Stomach smooth muscle (tissue), 2 donors: ENCODE data around the gene PDZK1IP1.
"Not testable (repeated sequence)": the region's sequence is repeated elsewhere in the genome, so short reads cannot be mapped to it uniquely, and the experiment has no call there.

Source experiments
- H3K27ac ChIP-seq: one replicate; pipeline ENCODE4 v1.7.0; 2013; ENCODE audit warnings: mild to moderate bottlenecking, low read length, inconsistent platforms
- H3K27me3 ChIP-seq, 2 donors: one replicate each; pipeline ENCODE4 v1.7.0; 2013; ENCODE audit warnings: low read length in 2 of 2; ENCODE audit not compliant: insufficient read depth in 2 of 2, control insufficient read depth in 1 of 2
- H3K36me3 ChIP-seq, 2 donors: one replicate each; pipeline ENCODE4 v1.7.0; 2013; ENCODE audit warnings: low read length in 2 of 2; ENCODE audit not compliant: control insufficient read depth in 2 of 2, insufficient read depth in 2 of 2
- H3K4me1 ChIP-seq: one replicate; pipeline ENCODE4 v1.7.0; 2013; ENCODE audit warnings: low read length; ENCODE audit not compliant: control insufficient read depth, insufficient read depth
- H3K4me3 ChIP-seq, 2 donors: one replicate each; pipeline ENCODE4 v1.7.0; 2013; ENCODE audit warnings: low read length in 2 of 2
- H3K9ac ChIP-seq, 2 donors: one replicate each; pipeline ENCODE4 v1.7.0; 2013; ENCODE audit warnings: low read length in 2 of 2, mild to moderate bottlenecking in 1 of 2
- H3K9me3 ChIP-seq, 2 donors: one replicate each; pipeline ENCODE4 v1.7.0; 2013; ENCODE audit warnings: low read length in 2 of 2; ENCODE audit not compliant: control insufficient read depth in 2 of 2
- donor health status: healthy.
- donor health status: Pancreatic carcinoma.

Gene PDZK1IP1

DNA sequence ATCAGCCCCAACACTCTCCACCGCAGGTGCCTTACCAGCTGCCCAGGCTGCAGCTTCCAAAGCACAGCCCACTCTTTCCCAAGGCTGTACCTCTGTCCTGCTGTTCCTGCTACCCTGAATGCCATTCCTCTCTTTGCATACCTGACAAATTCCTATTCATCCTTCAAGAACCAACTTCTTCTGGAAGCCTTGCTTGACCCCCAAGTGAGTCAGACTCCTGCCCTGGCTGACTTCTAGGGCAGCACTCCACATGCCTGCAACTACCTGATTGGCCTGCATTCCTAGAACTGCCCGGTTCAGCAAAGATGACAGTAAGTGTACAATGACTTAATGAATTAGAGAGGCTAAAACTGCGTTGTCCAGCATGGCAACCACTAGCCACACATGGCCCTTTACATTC is 20.8 kb upstream of the PDZK1IP1 start:
- Histone ChIP-seq H3K27ac (no peak overlapping the region), H3K4me1 (peaks cover 3% of the 10 kb centered on the region), H3K27me3 (peaks cover 5 to 26% of the 10 kb centered on the region in 2 donors), H3K9me3 (no peaks in the 10 kb centered on the region), H3K9ac (no peak overlapping the region), H3K4me3 (no peak overlapping the region), H3K36me3 (no peaks in the 10 kb centered on the region)

DNA sequence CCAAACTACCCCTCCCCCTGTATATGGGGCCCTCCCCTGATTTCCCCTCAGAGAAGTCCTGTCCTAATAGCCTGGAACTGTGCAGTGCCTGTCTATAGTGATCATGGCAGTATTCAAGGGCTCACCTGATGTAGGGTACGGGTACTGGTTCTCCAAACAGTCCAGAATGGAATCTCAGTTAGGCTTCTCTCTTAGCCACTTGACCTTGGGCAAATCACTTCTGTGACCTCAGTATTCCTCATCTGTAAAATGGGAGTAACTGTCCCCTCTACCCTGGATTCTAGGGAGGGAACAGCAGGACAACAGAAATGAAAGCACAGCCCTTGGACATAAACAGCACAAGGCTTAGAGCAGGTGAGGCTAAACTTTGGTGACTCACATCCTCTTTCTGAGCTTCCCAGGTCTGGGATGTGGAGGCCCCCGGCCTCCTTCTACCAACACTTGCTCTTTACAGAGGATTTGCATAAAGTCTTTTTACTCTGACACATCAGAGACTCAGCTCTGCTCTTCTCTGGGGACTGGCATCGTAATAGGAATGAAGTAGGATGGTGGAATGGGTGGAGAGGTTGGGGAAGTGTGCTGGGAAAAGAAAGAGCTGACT is 20.0 kb upstream of the PDZK1IP1 start:
- H3K27ac ChIP-seq, result no peak overlapping the region
- no peak overlapping the region for H3K4me3 ChIP-seq
- no peaks in the 10 kb centered on the region for H3K9me3 ChIP-seq
- H3K9ac ChIP-seq, result no peak overlapping the region
- H3K4me1 ChIP-seq, result peaks cover 3% of the 10 kb centered on the region
- peaks cover 5 to 24% of the 10 kb centered on the region in 2 donors for H3K27me3 ChIP-seq
- H3K36me3 ChIP-seq, result no peaks in the 10 kb centered on the region

DNA sequence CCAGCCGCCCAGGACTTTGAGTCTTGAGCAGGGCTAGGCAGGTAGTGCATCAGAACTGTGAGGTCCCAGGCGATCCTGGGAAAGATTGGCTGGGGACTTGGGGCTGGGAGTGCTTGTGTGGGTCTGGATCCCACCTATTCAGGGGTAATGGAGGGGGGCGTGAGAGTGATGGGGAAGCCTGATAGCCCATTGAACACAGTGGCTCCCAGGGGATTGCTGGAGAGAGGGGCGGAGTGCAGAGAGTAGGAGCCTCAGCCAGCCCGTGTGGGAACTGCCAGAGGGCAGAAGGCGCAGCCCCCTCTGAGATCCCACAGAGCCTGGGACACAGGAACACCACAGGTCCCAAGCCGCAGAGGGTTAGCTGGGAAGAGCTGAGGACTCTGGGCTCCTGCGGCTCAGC is 19.3 kb upstream of the PDZK1IP1 start:
- Histone ChIP-seq H3K9me3 (no peaks in the 10 kb centered on the region), H3K27me3 (peaks cover 5 to 20% of the 10 kb centered on the region in 2 donors), H3K36me3 (no peaks in the 10 kb centered on the region), H3K27ac (no peak overlapping the region), H3K4me3 (no peak overlapping the region), H3K4me1 (peaks cover 3% of the 10 kb centered on the region), H3K9ac (no peak overlapping the region)

DNA sequence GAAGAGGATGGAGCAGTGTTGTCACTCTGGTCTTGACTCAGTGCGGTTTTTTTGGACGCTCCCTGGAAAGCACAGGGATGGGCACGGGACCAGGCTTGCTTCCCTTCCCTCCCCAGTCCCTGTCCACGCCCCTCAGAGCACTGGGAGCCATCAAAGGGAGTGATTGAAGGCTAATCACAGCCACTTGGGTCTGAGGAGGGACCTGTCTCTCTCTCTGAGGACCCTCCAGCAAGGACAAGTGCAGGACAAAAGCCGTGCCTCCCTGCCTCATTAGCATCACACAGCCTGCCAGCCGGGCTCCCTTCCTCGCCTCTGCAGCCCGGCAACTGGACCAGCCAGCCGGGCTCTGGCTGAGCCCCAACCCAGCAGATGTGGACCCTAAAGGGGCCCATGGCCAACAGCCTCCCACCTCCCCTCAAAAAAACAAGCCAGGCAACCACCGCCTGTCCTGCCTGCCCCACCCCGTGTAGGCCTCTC is 18.6 kb upstream of the PDZK1IP1 start:
- Histone ChIP-seq H3K27me3 (peaks cover 5 to 19% of the 10 kb centered on the region in 2 donors), H3K36me3 (no peaks in the 10 kb centered on the region), H3K27ac (no peak overlapping the region), H3K9ac (no peak overlapping the region), H3K4me3 (no peak overlapping the region), H3K4me1 (peaks cover 3% of the 10 kb centered on the region), H3K9me3 (no peaks in the 10 kb centered on the region)

DNA sequence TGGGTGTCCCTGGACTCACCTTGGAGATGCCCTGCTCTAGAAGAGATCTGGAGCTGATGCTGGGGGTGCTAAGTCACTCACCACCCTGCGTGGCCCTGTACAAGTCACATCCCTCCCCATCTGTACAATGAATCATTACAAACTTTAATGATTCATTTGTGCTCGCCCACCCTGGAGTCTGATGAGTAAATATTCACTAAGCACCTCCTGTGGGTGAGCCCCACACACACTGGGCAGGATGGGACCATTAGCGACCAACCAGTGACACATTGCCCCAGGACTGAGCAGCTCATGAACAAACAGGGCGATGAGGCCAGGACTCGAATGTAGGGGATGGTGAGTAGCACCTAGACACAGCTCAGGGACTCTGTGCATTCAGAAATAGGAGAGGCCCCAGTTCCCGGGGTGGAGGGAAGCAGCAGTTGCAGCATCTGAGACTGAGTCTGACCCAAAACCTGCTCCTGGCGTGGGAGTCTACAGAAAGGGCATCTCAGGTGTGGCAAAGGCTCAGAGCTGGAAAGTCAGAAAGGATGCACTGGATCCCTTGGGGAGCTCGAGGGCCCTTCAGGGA is 18.1 kb upstream of the PDZK1IP1 start:
- Histone ChIP-seq H3K36me3 (no peaks in the 10 kb centered on the region), H3K27me3 (peaks cover 5 to 19% of the 10 kb centered on the region in 2 donors), H3K27ac (no peak overlapping the region), H3K9ac (no peak overlapping the region), H3K4me3 (no peak overlapping the region), H3K9me3 (no peaks in the 10 kb centered on the region), H3K4me1 (peaks cover 3% of the 10 kb centered on the region)

DNA sequence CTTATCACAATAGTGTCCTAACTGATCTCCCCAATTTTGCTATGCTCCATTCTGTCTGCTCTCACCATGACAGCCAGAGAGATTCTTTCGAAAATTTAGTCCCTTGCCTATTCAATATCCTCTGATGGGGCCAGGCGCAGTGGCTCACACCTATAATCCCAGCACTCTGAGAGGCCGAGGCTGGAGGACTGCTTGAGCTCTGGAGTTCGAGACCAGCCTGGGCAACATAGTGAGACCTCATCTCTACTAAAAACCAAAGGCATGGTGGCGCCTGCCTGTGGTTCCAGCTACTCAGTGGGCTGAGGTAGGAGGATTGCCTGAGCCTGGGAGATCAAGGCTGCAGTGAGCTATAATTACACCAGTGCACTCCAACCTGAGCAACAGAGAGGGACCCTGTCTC is 16.1 kb upstream of the PDZK1IP1 start:
- Histone ChIP-seq H3K4me3 (no peak overlapping the region), H3K27ac (no peak overlapping the region), H3K9me3 (no peaks in the 10 kb centered on the region), H3K4me1 (no peaks in the 10 kb centered on the region), H3K36me3 (no peaks in the 10 kb centered on the region), H3K9ac (no peak overlapping the region), H3K27me3 (peaks cover 5 to 15% of the 10 kb centered on the region in 2 donors)

DNA sequence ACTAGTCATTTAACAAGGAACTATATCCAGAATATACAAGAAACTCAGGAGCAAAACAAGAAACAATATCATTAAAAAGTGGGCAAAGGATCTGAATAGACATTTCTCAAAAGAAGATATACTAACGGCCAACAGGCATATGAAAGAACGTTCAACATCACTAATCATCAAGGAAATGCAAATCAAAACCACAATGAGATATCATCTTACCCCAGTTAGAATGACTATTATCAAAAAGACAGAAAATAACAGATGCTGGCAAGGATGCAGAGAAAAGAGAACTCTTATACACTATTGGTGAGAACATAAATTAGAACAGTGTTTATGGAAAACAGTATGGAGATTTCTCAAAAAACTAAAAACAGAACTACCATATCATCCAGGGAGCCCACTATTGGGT is 13.7 kb upstream of the PDZK1IP1 start:
- not testable (repeated sequence) for H3K36me3 ChIP-seq, H3K27me3 ChIP-seq, H3K4me3 ChIP-seq, H3K4me1 ChIP-seq, H3K27ac ChIP-seq, H3K9me3 ChIP-seq, H3K9ac ChIP-seq

DNA sequence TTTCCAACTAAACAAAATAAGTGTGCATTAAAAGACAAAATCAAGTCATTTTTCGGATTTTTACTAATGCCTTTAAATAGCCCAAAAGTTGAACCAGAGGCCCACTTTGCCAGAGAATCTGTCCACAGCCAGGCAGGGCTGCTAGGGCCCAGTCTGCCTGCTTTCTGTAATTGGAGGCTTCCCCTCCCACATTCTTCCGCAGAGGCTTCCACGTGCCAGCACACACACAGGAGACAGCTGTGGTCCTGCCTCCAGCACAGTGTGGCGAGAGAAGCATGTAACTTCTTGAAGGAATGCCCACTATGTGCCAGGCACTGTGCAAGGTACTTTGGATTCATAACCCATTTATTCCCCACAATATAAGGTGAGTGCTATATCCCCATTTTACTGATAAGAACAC is 11.3 kb upstream of the PDZK1IP1 start:
- H3K4me1 ChIP-seq, result no peaks in the 10 kb centered on the region
- H3K4me3 ChIP-seq, result no peak overlapping the region
- H3K36me3 ChIP-seq, result no peaks in the 10 kb centered on the region
- no peaks in the 10 kb centered on the region for H3K9me3 ChIP-seq
- no peak overlapping the region for H3K9ac ChIP-seq
- peaks cover 3 to 19% of the 10 kb centered on the region in 2 donors for H3K27me3 ChIP-seq
- no peak overlapping the region for H3K27ac ChIP-seq

DNA sequence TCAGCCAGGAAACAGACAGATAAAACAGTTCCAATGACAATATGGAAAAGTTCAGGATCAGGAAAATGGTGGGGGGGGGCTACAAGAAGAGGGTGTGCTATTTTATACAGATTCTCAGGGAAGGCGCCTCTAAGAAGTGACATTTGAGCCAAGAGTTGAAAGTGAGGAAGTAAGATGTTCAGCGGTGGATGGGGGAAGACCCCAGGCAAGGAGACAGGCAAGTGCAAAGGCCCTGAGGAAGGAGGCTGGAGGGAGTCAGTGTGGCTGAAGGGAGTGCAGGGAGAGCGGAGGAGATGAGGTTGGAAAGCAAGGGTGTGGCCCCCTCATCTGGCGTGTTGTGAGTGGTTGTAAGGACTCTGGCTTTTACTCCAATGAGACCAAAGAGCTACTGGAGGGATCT is 8.4 kb upstream of the PDZK1IP1 start:
- H3K9ac ChIP-seq, result no peak overlapping the region
- no peaks in the 10 kb centered on the region for H3K36me3 ChIP-seq
- no peaks in the 10 kb centered on the region for H3K4me1 ChIP-seq
- peaks cover 9 to 21% of the 10 kb centered on the region in 2 donors for H3K27me3 ChIP-seq
- H3K4me3 ChIP-seq, result no peak overlapping the region
- no peaks in the 10 kb centered on the region for H3K9me3 ChIP-seq
- no peak overlapping the region for H3K27ac ChIP-seq

DNA sequence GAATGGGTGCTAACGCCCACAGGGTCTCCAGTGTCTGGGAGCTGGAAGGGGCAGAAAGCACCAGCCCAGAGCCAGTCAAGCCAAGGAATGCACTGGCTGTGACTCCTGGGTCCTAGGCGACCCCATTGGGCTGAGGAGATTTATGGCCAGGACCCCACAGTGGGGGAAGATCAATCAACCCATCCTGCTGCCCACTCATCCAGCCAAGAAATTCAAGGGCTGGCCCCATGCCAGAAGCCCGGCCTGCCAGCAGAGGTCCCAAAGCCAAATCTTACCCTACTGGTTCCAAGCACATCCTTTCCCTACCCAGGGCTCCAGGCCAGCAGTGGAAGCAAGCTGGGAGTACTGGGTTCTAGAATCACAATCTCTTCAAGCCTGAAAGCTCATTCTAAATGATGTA is 6.8 kb upstream of the PDZK1IP1 start:
- Histone ChIP-seq H3K4me3 (no peak overlapping the region), H3K9ac (no peak overlapping the region), H3K27me3 (peaks cover 9 to 21% of the 10 kb centered on the region in 2 donors), H3K36me3 (no peaks in the 10 kb centered on the region), H3K9me3 (no peaks in the 10 kb centered on the region), H3K27ac (no peak overlapping the region), H3K4me1 (peaks cover 9% of the 10 kb centered on the region)

DNA sequence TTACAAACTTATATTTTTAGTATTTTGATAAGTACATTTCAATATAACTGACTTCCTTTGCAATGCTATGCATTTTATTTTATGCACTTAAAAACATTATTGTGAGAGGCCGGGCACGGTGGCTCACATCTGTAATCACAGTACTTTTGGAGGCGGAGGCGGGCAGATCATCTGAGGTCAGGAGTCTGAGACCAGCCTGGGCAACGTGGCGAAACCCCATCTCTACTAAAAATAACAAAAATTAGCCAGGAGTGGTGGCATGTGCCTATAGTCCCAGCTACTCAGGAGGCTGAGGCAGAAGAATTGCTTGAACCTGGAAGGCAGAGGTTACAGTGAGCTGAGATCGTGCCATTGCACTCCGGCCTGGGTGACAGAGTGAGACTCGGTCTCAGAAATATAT is 6.1 kb upstream of the PDZK1IP1 start:
- peaks cover 9 to 21% of the 10 kb centered on the region in 2 donors for H3K27me3 ChIP-seq
- H3K4me3 ChIP-seq, H3K9ac ChIP-seq, H3K9me3 ChIP-seq, H3K27ac ChIP-seq, H3K36me3 ChIP-seq: not testable (repeated sequence)
- H3K4me1 ChIP-seq, result peaks cover 12% of the 10 kb centered on the region
